WTC11 (cell line): ENCODE measurements around the gene NLRP6. TPM values are rescaled to one million over a fixed set of nuclear protein-coding genes. Genes with fewer than 3 reads are reported as not detected.

Experiments
- ATAC-seq: fragments of 200-7000 bp; cut with Tn5 transposase; 2 replicates; pipeline ENCODE4 v1.10.0; 2021; ENCODE audit warnings: mild to moderate bottlenecking, moderate library complexity
- CTCF ChIA-PET: fragments of 300-600 bp; sonication (Branson Sonifier 250); formaldehyde crosslinking; loops from one replicate; lab custom pipeline; 2021; ENCODE audit warnings: antibody characterized with exemption; lab: Charles Lee
- POLR2A ChIA-PET: fragments of 350-600 bp; sonication (Branson Sonifier 250); formaldehyde crosslinking; loops from one replicate; lab custom pipeline; 2021; ENCODE audit warnings: antibody characterized with exemption; lab: Charles Lee
- DNase-seq: peaks from one replicate; pipeline ENCODE4 v3.0.0; 2021; ENCODE audit warnings: low spot score
- H3K27ac Mint-ChIP-seq: 2 replicates; pipeline ENCODE4 v1.8.0; 2021; ENCODE audit warnings: mixed read lengths
- H3K27me3 Mint-ChIP-seq: 2 replicates; pipeline ENCODE4 v1.8.0; 2021; ENCODE audit warnings: low read depth, mild to moderate bottlenecking, moderate library complexity, mixed read lengths
- H3K36me3 Mint-ChIP-seq: 2 replicates; pipeline ENCODE4 v1.8.0; 2021; ENCODE audit warnings: mixed read lengths
- H3K4me1 Mint-ChIP-seq: 2 replicates; pipeline ENCODE4 v1.8.0; 2022; ENCODE audit warnings: mixed read lengths
- H3K4me3 Mint-ChIP-seq: 2 replicates; pipeline ENCODE4 v1.8.0; 2021; ENCODE audit warnings: mild to moderate bottlenecking, moderate library complexity, mixed read lengths
- H3K9me3 Mint-ChIP-seq: 2 replicates; pipeline ENCODE4 v1.8.0; 2021; ENCODE audit warnings: mixed read lengths
- ESRRA ChIP-seq: sonication (generic); formaldehyde crosslinking; IDR thresholded peaks from 2 replicates; pipeline ENCODE4 v1.8.1; 2022; ENCODE audit warnings: mild to moderate bottlenecking, missing genetic modification reagents, borderline replicate concordance
- GTF2I ChIP-seq: fragments of 250-450 bp; sonication (Bioruptor Pico); conservative IDR thresholded peaks from 2 replicates; pipeline ENCODE4 v1.4.0; 2021; ENCODE audit warnings: mild to moderate bottlenecking
- NFATC4 ChIP-seq: fragments of 250-450 bp; sonication (Bioruptor Pico); IDR thresholded peaks from 2 replicates; pipeline ENCODE4 v1.9.0; 2021; ENCODE audit warnings: mild to moderate bottlenecking
- SOX15 ChIP-seq: fragments of 250-450 bp; sonication (Bioruptor Pico); IDR thresholded peaks from 2 replicates; pipeline ENCODE4 v1.9.0; 2021; ENCODE audit warnings: mild to moderate bottlenecking
- TP53 ChIP-seq: sonication (generic); formaldehyde crosslinking; IDR thresholded peaks from 2 replicates; pipeline ENCODE4 v1.8.1; 2023; ENCODE audit warnings: mild to moderate bottlenecking, missing genetic modification reagents
- ZNF121 ChIP-seq: sonication (generic); formaldehyde crosslinking; IDR thresholded peaks from 2 replicates; pipeline ENCODE4 v1.8.0; 2023; ENCODE audit warnings: missing genetic modification reagents
- ZNF138 ChIP-seq: sonication (generic); formaldehyde crosslinking; conservative IDR thresholded peaks from 2 replicates; pipeline ENCODE4 v1.8.1; 2022; ENCODE audit warnings: mild to moderate bottlenecking, moderate library complexity, missing genetic modification reagents
- total RNA-seq: library from RNA; stranded (reverse); gene quantifications from 3 replicates; pipeline ENCODE4 v1.2.3, GENCODE V29; 2021
- TF ChIP-seq, protein P1 (sequence below): sonication (generic); formaldehyde crosslinking; IDR thresholded peaks from 2 replicates; pipeline ENCODE4 v1.8.1; 2023; ENCODE audit warnings: mild to moderate bottlenecking, missing genetic modification reagents, borderline replicate concordance
- TF ChIP-seq, protein P2 (sequence below): fragments of 250-450 bp; sonication (Bioruptor Pico); IDR thresholded peaks from 2 replicates; pipeline ENCODE4 v1.9.0; 2021; ENCODE audit warnings: mild to moderate bottlenecking
- TF ChIP-seq, protein P3 (sequence below): fragments of 250-450 bp; sonication (Bioruptor Pico); IDR thresholded peaks from 2 replicates; pipeline ENCODE4 v1.9.0; 2021; ENCODE audit warnings: moderate library complexity, mild to moderate bottlenecking, inconsistent platforms, borderline replicate concordance
- TF ChIP-seq, protein P4 (sequence below): sonication (generic); formaldehyde crosslinking; IDR thresholded peaks from 2 replicates; pipeline ENCODE4 v1.8.1; 2022; ENCODE audit warnings: low read depth, missing genetic modification reagents, borderline replicate concordance
- TF ChIP-seq, protein P5 (sequence below): sonication (generic); formaldehyde crosslinking; IDR thresholded peaks from 2 replicates; pipeline ENCODE4 v1.8.0; 2022; ENCODE audit warnings: mild to moderate bottlenecking, missing genetic modification reagents
- TF ChIP-seq, protein P6 (sequence below): sonication (generic); formaldehyde crosslinking; IDR thresholded peaks from 2 replicates; pipeline ENCODE4 v1.8.0; 2023; ENCODE audit warnings: missing genetic modification reagents

The NLRP6 gene
- total RNA-seq, 1 experiment from 2014 or later: 0.09 TPM

DNA sequence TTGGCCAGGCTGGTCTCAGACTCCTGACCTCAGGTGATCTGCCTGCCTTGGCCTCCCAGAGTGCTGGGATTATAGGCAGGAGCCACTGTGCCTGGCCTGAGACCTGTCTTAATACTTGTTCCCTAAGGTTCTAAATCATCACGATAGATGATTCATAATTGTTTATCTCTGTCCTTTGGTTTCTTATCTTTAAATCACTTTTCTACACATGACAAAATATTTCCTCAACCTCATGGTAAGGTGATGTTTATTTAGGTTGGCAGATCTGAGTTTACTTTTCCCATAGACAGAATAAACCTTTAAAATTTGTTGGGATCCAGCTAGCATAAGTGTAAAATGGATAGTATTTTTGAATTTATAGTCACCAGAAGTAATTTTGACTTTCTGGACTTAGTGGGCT lies 37.9 kb upstream of the NLRP6 start (continued):
- TF ChIP-seq, protein P1, sequence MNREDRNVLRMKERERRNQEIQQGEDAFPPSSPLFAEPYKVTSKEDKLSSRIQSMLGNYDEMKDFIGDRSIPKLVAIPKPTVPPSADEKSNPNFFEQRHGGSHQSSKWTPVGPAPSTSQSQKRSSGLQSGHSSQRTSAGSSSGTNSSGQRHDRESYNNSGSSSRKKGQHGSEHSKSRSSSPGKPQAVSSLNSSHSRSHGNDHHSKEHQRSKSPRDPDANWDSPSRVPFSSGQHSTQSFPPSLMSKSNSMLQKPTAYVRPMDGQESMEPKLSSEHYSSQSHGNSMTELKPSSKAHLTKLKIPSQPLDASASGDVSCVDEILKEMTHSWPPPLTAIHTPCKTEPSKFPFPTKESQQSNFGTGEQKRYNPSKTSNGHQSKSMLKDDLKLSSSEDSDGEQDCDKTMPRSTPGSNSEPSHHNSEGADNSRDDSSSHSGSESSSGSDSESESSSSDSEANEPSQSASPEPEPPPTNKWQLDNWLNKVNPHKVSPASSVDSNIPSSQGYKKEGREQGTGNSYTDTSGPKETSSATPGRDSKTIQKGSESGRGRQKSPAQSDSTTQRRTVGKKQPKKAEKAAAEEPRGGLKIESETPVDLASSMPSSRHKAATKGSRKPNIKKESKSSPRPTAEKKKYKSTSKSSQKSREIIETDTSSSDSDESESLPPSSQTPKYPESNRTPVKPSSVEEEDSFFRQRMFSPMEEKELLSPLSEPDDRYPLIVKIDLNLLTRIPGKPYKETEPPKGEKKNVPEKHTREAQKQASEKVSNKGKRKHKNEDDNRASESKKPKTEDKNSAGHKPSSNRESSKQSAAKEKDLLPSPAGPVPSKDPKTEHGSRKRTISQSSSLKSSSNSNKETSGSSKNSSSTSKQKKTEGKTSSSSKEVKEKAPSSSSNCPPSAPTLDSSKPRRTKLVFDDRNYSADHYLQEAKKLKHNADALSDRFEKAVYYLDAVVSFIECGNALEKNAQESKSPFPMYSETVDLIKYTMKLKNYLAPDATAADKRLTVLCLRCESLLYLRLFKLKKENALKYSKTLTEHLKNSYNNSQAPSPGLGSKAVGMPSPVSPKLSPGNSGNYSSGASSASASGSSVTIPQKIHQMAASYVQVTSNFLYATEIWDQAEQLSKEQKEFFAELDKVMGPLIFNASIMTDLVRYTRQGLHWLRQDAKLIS (CRISPR knock-in tag): no peak
- TF ChIP-seq, protein P2, sequence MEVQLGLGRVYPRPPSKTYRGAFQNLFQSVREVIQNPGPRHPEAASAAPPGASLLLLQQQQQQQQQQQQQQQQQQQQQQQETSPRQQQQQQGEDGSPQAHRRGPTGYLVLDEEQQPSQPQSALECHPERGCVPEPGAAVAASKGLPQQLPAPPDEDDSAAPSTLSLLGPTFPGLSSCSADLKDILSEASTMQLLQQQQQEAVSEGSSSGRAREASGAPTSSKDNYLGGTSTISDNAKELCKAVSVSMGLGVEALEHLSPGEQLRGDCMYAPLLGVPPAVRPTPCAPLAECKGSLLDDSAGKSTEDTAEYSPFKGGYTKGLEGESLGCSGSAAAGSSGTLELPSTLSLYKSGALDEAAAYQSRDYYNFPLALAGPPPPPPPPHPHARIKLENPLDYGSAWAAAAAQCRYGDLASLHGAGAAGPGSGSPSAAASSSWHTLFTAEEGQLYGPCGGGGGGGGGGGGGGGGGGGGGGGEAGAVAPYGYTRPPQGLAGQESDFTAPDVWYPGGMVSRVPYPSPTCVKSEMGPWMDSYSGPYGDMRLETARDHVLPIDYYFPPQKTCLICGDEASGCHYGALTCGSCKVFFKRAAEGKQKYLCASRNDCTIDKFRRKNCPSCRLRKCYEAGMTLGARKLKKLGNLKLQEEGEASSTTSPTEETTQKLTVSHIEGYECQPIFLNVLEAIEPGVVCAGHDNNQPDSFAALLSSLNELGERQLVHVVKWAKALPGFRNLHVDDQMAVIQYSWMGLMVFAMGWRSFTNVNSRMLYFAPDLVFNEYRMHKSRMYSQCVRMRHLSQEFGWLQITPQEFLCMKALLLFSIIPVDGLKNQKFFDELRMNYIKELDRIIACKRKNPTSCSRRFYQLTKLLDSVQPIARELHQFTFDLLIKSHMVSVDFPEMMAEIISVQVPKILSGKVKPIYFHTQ (CRISPR knock-in tag): no peak
- TF ChIP-seq NFATC4 (CRISPR knock-in tag) (no peak), ESRRA (CRISPR knock-in tag) (no peak), GTF2I (CRISPR knock-in tag) (no peak), ZNF138 (CRISPR knock-in tag) (no peak), ZNF121 (CRISPR knock-in tag) (no peak), TP53 (no peak)
- TF ChIP-seq, protein P3, sequence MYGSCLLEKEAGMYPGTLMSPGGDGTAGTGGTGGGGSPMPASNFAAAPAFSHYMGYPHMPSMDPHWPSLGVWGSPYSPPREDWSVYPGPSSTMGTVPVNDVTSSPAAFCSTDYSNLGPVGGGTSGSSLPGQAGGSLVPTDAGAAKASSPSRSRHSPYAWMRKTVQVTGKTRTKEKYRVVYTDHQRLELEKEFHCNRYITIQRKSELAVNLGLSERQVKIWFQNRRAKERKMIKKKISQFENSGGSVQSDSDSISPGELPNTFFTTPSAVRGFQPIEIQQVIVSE: no peak
- TF ChIP-seq, protein P4, sequence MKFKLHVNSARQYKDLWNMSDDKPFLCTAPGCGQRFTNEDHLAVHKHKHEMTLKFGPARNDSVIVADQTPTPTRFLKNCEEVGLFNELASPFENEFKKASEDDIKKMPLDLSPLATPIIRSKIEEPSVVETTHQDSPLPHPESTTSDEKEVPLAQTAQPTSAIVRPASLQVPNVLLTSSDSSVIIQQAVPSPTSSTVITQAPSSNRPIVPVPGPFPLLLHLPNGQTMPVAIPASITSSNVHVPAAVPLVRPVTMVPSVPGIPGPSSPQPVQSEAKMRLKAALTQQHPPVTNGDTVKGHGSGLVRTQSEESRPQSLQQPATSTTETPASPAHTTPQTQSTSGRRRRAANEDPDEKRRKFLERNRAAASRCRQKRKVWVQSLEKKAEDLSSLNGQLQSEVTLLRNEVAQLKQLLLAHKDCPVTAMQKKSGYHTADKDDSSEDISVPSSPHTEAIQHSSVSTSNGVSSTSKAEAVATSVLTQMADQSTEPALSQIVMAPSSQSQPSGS: no peak

DNA sequence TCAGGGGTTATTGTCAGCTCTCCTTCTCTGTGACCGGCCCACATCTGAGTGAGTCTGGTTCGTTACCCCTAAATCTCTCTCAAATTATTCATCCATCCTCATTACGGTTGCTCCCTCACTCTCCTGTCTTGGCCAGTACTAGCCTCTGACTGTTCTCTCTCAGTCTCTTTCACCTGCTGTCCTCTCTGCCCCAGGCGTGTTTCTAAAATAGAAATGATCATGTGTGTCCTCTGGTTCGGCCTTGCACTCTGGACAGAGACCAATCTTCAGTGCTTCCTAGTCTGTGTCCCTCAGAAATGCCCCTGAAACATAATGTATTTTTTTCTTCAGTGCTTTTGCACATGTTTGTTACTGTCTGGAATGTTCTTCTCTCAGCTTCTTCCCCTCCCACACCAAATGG lies 36.6 kb upstream of the NLRP6 start:
- H3K27ac Mint-ChIP-seq: peak overlapping the region; percentile 15; the same call in 1 of the 2 replicates
- DNase-seq: no peak
- H3K4me3 Mint-ChIP-seq: no peak overlapping the region
- peaks cover 9% of the 10 kb centered on the region; the same call in 1 of the 2 replicates for H3K4me1 Mint-ChIP-seq
- ChIA-PET POLR2A (no interaction called here), CTCF (interaction anchor here (2.3 kb wide), 1 partner anchor 9 kb away, joined by 18 read pairs; no protein-coding TSS in a partner anchor)
- H3K9me3 Mint-ChIP-seq: no peaks in the 10 kb centered on the region
- peaks cover 55% of the 10 kb centered on the region for H3K36me3 Mint-ChIP-seq
- no peaks in the 10 kb centered on the region for H3K27me3 Mint-ChIP-seq
- no peak for ATAC-seq
- TF ChIP-seq, protein P5, sequence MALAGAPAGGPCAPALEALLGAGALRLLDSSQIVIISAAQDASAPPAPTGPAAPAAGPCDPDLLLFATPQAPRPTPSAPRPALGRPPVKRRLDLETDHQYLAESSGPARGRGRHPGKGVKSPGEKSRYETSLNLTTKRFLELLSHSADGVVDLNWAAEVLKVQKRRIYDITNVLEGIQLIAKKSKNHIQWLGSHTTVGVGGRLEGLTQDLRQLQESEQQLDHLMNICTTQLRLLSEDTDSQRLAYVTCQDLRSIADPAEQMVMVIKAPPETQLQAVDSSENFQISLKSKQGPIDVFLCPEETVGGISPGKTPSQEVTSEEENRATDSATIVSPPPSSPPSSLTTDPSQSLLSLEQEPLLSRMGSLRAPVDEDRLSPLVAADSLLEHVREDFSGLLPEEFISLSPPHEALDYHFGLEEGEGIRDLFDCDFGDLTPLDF (CRISPR knock-in tag): no peak
- TF ChIP-seq, protein P3: no peak
- no peak for TF ChIP-seq SOX15 (CRISPR knock-in tag)
- TF ChIP-seq, protein P6, sequence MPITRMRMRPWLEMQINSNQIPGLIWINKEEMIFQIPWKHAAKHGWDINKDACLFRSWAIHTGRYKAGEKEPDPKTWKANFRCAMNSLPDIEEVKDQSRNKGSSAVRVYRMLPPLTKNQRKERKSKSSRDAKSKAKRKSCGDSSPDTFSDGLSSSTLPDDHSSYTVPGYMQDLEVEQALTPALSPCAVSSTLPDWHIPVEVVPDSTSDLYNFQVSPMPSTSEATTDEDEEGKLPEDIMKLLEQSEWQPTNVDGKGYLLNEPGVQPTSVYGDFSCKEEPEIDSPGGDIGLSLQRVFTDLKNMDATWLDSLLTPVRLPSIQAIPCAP (CRISPR knock-in tag): no peak
- TF ChIP-seq, all 79 proteins: peak for 0
